Measurements from ENCODE around the gene KIF18B. TPM values are rescaled to one million over a fixed set of nuclear protein-coding genes. Genes with fewer than 3 reads are reported as not detected.

KIF18B gene
- total and polyA plus RNA-seq, 2 of the 8 experiments (the other 6 are each of a cell fraction or from before 2014, with no cell fraction given), result 39.0 to 59.4 TPM

- H3K14ac ChIP-seq (ENCODE audit: insufficient read length), result no peak overlapping the region
- H3K23ac ChIP-seq (ENCODE audit: insufficient read length), result no peak overlapping the region
- ChIA-PET POLR2A (ENCODE audit: partially characterized antibody) (no interaction called here), CTCF (ENCODE audit: partially characterized antibody) (interaction anchor here (1.1 to 14.5 kb wide), 8 partner anchors 10 to 63 kb away, joined by 3 to 182 read pairs (median 6); partner anchors contain the start of genes C1QL1 and KIF18B)
- H3K4me3 ChIP-seq (ENCODE audit: extremely low read depth in 1 of 4, insufficient read depth in 2 of 4, low read depth in 3 of 4, low read length in 4 of 4), result no peak overlapping the region
- H3K4me1 ChIP-seq (replicated peaks in 1 of 4; ENCODE audit: control insufficient read depth in 3 of 4, insufficient read depth in 4 of 4, low read length in 3 of 4), result peaks cover 0 to 14% (median 4%) of the 10 kb centered on the region in 4 experiments; a peak in 4 of 7 replicates
- no peak overlapping the region for H2BK15ac ChIP-seq (ENCODE audit: low read length)
- no peaks in the 10 kb centered on the region for H4K20me1 ChIP-seq (replicated peaks in 1 of 2; ENCODE audit: control insufficient read depth in 1 of 2, insufficient read depth in 2 of 2, low read length in 2 of 2)
- H3K9ac ChIP-seq (replicated peaks in 1 of 4; ENCODE audit: extremely low read depth in 1 of 4, low read depth in 3 of 4, low read length in 3 of 4), result no peak overlapping the region; a peak in 1 of 7 replicates
- no peak overlapping the region for H2BK12ac ChIP-seq (ENCODE audit: low read depth, low read length)
- no peak overlapping the region for H3K18ac ChIP-seq (ENCODE audit: extremely low read depth, low read length)
- H3K79me2 ChIP-seq (ENCODE audit: control insufficient read depth in 1 of 2, insufficient read depth in 2 of 2, low read length in 2 of 2), result no peaks in the 10 kb centered on the region
- no peak for FAIRE-seq
- H4K5ac ChIP-seq (ENCODE audit: insufficient read length, low read depth, low read length), result no peak overlapping the region
- H3K4me2 ChIP-seq (ENCODE audit: insufficient read depth in 1 of 2, low read depth in 2 of 2, low read length in 2 of 2), result no peak overlapping the region
- DNase-seq (ENCODE audit: low read depth in 1 of 2, low spot score in 2 of 2), result no peak
- no peak overlapping the region for H2BK20ac ChIP-seq (ENCODE audit: low read length)
- WGBS, 2 experiments (ENCODE audit: extremely low coverage in 1 of 2, insufficient coverage in 1 of 2, insufficient read length in 1 of 2, insufficient replicate concordance in 2 of 2, low coverage in 1 of 2, low lambda C conversion rate in 2 of 2, missing lambda C conversion rate in 1 of 2), result 85% methylated on average over 8 of the region's 8 CpGs; no CpG with 5 or more reads in 1 of the 2 experiments
- no peaks in the 10 kb centered on the region for H3K36me3 ChIP-seq (ENCODE audit: control insufficient read depth in 2 of 4, insufficient read depth in 4 of 4, low read length in 3 of 4)
- no peak overlapping the region for H3K56ac ChIP-seq (replicated peaks; ENCODE audit: insufficient read length, low read depth, low read length)
- no peaks in the 10 kb centered on the region for H3K9me3 ChIP-seq (ENCODE audit: insufficient read depth in 2 of 2, low read depth in 1 of 2, low read length in 1 of 2)
- no peak overlapping the region for H2BK5ac ChIP-seq (ENCODE audit: low read depth, low read length)
- no peak overlapping the region for H3K4ac ChIP-seq (replicated peaks; ENCODE audit: insufficient read length, low read depth, low read length)
- no peak overlapping the region for H3K27ac ChIP-seq (ENCODE audit: low read depth, low read length)
- no peak overlapping the region for H4K91ac ChIP-seq (replicated peaks; ENCODE audit: insufficient read length, low read length)
- H3K27me3 ChIP-seq (replicated peaks in 1 of 4; ENCODE audit: control insufficient read depth in 3 of 4, extremely low read depth in 1 of 4, insufficient read depth in 3 of 4, low read length in 3 of 4), result peaks cover 0 to 27% (median 20%) of the 10 kb centered on the region in 4 experiments; a peak in 5 of 7 replicates
- H3K23me2 ChIP-seq (ENCODE audit: low read depth, low read length), result peaks cover 2% of the 10 kb centered on the region; the same call in 1 of the 2 replicates
- H4K8ac ChIP-seq (ENCODE audit: extremely low read depth, insufficient read depth, low read length), result no peak overlapping the region
- H2AFZ ChIP-seq (ENCODE audit: low read length), result no peak overlapping the region
- H2BK120ac ChIP-seq (replicated peaks; ENCODE audit: low read depth, low read length), result no peak overlapping the region
- H2AK5ac ChIP-seq (ENCODE audit: low read depth, low read length), result no peak overlapping the region
- no peaks in the 10 kb centered on the region for H3K79me1 ChIP-seq (ENCODE audit: low read depth, low read length)
- no peak for TF ChIP-seq TCF12 (IDR thresholded peaks at IDR 0.05; ENCODE audit: low read depth, low read length)
- TF ChIP-seq PHF8 (conservative IDR thresholded peaks at IDR 0.05; ENCODE audit: low read depth, low read length), result no peak
- no peak for TF ChIP-seq POLR2AphosphoS5 (IDR thresholded peaks at IDR 0.05; ENCODE audit: low read depth, low read length)
- TF ChIP-seq SP1 (IDR thresholded peaks at IDR 0.05; ENCODE audit: low read depth, low read length), result no peak
- no peak for TF ChIP-seq KDM5A (IDR thresholded peaks at IDR 0.05; ENCODE audit: low read length)
- TF ChIP-seq TAF7 (optimal IDR thresholded peaks at IDR 0.05; ENCODE audit: borderline replicate concordance, low read depth, low read length), result no peak
- no peak for TF ChIP-seq CTCF (IDR thresholded peaks at IDR 0.05; ENCODE audit: control extremely low read depth in 1 of 3, insufficient read depth in 1 of 3, low read depth in 1 of 3, low read length in 3 of 3)
- no peak for TF ChIP-seq FOSL1 (IDR thresholded peaks at IDR 0.05; ENCODE audit: insufficient read depth, low read depth, low read length)
- no peak for TF ChIP-seq EP300 (IDR thresholded peaks at IDR 0.05; ENCODE audit: borderline replicate concordance in 1 of 2, low read depth in 2 of 2, low read length in 2 of 2)
Observed at GRCh38 chr17:44956998-44957981, 9.7 kb upstream of the KIF18B start.
